HK-2 (cell line): Measurements from ENCODE around the gene THRSP.

ENCODE experiments used
- DNase-seq: peaks from one replicate; pipeline ENCODE4 v3.0.0-alpha.2; 2018; ENCODE audit not compliant: unreplicated experiment

The THRSP gene

GRCh38 chr11:78097666-78098385 is 34.2 kb downstream of the THRSP start:
- DNase-seq, result no peak

- no peak for DNase-seq
Measured at GRCh38 chr11:78099666-78100065, 36.0 kb downstream of the THRSP start.

DNA sequence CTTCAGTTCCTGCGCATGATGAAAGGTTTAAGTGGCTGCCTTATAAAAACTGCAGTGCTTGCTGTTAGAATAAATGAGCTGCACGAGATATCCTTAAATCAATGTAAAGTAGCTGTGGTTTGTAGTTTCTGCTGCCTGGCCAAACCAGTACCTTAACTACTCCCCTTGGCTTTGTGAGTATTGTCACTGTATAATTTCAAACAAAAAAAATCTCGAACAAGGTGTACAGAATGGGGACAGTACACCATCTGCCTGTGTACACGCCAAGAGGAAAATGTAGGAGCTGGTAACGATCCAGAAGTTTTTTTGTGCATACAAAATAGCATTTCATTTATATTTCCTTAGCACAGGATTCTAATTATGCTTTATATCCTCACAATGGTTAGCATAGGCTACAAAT is 36.6 kb downstream of the THRSP start:
- DNase-seq, result no peak

GRCh38 chr11:78100676-78101472 is 37.2 kb downstream of the THRSP start:
- DNase-seq, result no peak

DNA sequence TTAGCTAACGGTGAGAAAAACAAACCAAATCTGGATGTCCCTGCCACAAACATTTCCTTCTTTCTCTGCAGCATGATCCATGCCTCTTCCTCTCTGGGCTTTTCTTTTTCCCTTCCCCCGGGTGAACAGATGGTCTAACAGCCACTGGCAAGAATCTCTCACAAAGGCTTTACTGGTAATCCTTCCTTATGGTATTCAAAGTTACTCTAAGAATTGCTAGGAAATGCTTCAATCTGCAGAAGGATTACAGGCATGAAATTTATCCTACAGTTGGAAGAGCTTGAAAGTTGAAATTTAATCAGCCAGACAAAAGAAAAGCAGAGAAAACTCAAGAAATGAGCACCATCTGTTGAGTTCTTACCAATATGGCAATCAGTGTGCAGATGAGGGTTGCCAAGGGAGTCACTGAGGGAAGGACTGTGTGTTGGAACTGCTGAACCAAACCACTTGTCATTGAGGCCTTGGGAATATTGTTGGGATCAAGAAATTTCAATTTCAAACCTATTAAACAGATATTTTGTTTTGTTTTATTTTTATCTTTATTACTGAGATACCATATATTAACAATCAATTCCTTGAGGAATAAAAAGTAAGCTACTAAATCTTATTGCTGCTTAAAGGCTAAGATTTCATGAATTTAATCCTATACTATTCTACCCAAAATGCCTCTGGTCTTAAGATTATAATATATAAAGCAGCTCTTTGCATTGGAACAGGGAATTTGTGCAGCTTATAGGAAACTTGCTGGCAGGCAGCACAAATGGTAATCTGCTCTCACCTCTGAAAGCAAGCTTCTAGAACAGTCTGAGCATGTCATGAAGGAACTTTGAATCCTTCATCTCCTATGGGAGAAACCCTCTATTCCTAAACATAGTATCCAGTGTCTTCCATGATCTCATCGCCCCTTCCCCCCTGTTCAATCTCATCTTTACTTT is 45.7 kb downstream of the THRSP start:
- DNase-seq, result no peak

DNA sequence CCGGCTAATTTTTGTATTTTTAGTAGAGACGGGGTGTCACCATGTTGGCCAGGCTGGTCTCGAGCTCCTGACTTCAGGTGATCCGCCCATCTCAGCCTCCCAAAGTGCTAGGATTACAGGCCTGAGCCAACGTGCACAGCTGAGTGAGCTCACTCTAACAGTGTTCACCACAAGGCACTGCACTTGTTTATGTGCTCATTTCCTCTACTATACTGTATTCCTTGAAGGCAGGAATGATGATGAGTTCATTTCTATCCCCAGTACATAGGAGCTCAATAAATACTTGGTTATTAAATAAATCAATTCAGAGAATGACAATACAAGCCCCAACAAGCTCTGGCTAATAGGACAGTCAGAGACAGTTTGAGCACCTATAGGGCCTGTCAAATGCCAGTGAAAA is 46.7 kb downstream of the THRSP start:
- no peak for DNase-seq

- no peak for DNase-seq
Measured at GRCh38 chr11:78110830-78111229, 47.2 kb downstream of the THRSP start.

DNA sequence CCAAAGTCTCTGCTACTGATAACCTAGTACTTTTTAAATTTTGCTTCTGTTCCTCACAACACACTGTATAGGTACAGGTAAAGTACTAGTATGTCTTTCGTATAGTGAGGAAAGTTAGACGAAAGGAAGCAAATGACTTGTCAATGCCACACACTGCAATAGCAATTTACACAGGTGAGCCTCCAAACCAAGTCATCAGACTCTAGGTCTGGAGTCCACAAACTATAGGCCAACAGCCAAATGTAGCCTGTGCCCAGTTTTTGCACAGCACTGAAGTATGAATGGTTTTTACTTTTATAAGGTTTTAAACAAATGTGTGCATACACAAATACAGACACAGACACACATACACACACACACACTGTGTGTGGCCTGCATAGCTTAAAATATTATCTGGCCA is 47.6 kb downstream of the THRSP start:
- DNase-seq, result no peak

GRCh38 chr11:78112582-78113275 is 49.1 kb downstream of the THRSP start:
- DNase-seq, result no peak
